Left hindlimb (tissue), 1 donor: ENCODE measurements around the gene FBRSL1.

Experiments used
- DNase-seq: peaks from one replicate; pipeline ENCODE4 v3.0.0-alpha.2; 2018

FBRSL1 gene

GRCh38 chr12:132545955-132546354 lies 56.0 kb downstream of the FBRSL1 start:
- DNase-seq = no peak

- DNase-seq = no peak
Measured at GRCh38 chr12:132546647-132547046, 56.7 kb downstream of the FBRSL1 start.

- no peak for DNase-seq
Measured at GRCh38 chr12:132547205-132547740, 57.3 kb downstream of the FBRSL1 start.

- DNase-seq = no peak
Measured at GRCh38 chr12:132548430-132549058, 58.6 kb downstream of the FBRSL1 start.

- no peak for DNase-seq
Measured at GRCh38 chr12:132549059-132549458, 59.1 kb downstream of the FBRSL1 start.

GRCh38 chr12:132550014-132550802 lies 60.3 kb downstream of the FBRSL1 start:
- no peak for DNase-seq

- no peak for DNase-seq
Measured at GRCh38 chr12:132550830-132551640, 61.1 kb downstream of the FBRSL1 start.

GRCh38 chr12:132551641-132552031 lies 61.7 kb downstream of the FBRSL1 start:
- no peak for DNase-seq

- DNase-seq = no peak
Measured at GRCh38 chr12:132554845-132555630, 65.1 kb downstream of the FBRSL1 start.

- DNase-seq = no peak
Measured at GRCh38 chr12:132555686-132556085, 65.7 kb downstream of the FBRSL1 start.

- no peak for DNase-seq
Measured at GRCh38 chr12:132556216-132556615, 66.3 kb downstream of the FBRSL1 start.

GRCh38 chr12:132556801-132557200 lies 66.8 kb downstream of the FBRSL1 start:
- no peak for DNase-seq

- no peak for DNase-seq
Measured at GRCh38 chr12:132557291-132558015, 67.5 kb downstream of the FBRSL1 start.

GRCh38 chr12:132558042-132558856 lies 68.3 kb downstream of the FBRSL1 start:
- DNase-seq = no peak

- no peak for DNase-seq
Measured at GRCh38 chr12:132558861-132559623, 69.1 kb downstream of the FBRSL1 start.

- DNase-seq = peak; percentile 68
Measured at GRCh38 chr12:132559652-132560363, 69.9 kb downstream of the FBRSL1 start.

GRCh38 chr12:132560364-132560613 lies 70.3 kb downstream of the FBRSL1 start:
- DNase-seq = no peak

- peak; percentile 74 for DNase-seq
Measured at GRCh38 chr12:132560614-132561426, 70.9 kb downstream of the FBRSL1 start.
